ENCODE measurements around the gene SLC11A2.

DNA sequence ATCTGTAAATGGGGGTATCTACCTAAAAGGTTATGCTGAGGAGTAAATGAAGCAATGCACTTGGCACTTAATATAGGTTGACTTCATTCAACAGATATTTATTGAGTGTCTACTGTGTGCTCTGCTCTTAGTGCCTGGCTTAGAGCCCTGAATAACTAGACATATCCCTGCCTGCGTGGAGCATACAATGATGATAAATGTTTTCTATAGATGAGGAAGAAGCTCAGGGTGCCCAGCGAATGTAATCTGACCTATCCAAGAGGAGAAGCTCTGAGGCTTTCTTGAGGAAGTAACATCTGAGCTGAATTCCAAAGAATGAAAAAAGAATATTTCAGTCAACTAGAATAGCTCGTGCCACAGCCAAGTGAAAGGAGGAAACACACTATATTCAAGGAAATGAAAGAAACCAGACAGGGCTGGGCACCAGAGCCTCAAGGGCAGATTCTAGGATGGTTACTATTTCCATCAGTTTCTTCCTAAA, 91.8 kb downstream of the SLC11A2 start:
- TF ChIP-seq, protein P1, sequence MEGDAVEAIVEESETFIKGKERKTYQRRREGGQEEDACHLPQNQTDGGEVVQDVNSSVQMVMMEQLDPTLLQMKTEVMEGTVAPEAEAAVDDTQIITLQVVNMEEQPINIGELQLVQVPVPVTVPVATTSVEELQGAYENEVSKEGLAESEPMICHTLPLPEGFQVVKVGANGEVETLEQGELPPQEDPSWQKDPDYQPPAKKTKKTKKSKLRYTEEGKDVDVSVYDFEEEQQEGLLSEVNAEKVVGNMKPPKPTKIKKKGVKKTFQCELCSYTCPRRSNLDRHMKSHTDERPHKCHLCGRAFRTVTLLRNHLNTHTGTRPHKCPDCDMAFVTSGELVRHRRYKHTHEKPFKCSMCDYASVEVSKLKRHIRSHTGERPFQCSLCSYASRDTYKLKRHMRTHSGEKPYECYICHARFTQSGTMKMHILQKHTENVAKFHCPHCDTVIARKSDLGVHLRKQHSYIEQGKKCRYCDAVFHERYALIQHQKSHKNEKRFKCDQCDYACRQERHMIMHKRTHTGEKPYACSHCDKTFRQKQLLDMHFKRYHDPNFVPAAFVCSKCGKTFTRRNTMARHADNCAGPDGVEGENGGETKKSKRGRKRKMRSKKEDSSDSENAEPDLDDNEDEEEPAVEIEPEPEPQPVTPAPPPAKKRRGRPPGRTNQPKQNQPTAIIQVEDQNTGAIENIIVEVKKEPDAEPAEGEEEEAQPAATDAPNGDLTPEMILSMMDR (IDR thresholded peaks at IDR 0.05) = no peak
- TF ChIP-seq EZH2 (IDR thresholded peaks at IDR 0.05; ENCODE audit: borderline replicate concordance, insufficient read depth, low read depth, low read length, poor library complexity, severe bottlenecking) = no peak
